ENCODE data around the gene IMPG2.

GRCh38 chr3:101193957-101194356 is 126.4 kb downstream of the IMPG2 start:
- TF ChIP-seq ELF4 (IDR thresholded peaks at IDR 0.05), result no peak
- no peak for TF ChIP-seq FOXA1 (IDR thresholded peaks at IDR 0.05)
- no peak for TF ChIP-seq ARNT (IDR thresholded peaks at IDR 0.05)
- no peak for TF ChIP-seq BHLHE40 (IDR thresholded peaks at IDR 0.05; ENCODE audit: borderline replicate concordance)
- no peak for TF ChIP-seq TARDBP (IDR thresholded peaks at IDR 0.05)
- no peak for TF ChIP-seq FOXM1 (IDR thresholded peaks at IDR 0.05; ENCODE audit: borderline replicate concordance)
- TF ChIP-seq PKNOX1 (IDR thresholded peaks at IDR 0.05), result no peak
- no peak for TF ChIP-seq LEF1 (IDR thresholded peaks at IDR 0.05; ENCODE audit: borderline replicate concordance)
- no peak for TF ChIP-seq HDGF (IDR thresholded peaks at IDR 0.05; ENCODE audit: borderline replicate concordance)
- no peak for TF ChIP-seq SP1 (IDR thresholded peaks at IDR 0.05)
- no peak for TF ChIP-seq SUZ12 (IDR thresholded peaks at IDR 0.05)
- no peak for TF ChIP-seq NFRKB (IDR thresholded peaks at IDR 0.05)

All from HEK293T (cell line).